Measurements from ENCODE around the gene INHBC. TPM values are rescaled to one million over a fixed set of nuclear protein-coding genes. Genes with fewer than 3 reads are reported as not detected.
"Not testable (repeated sequence)": the region's sequence is repeated elsewhere in the genome, so short reads cannot be mapped to it uniquely, and the experiment has no call there.

The INHBC gene
- total RNA-seq, 1 experiment from 2014 or later, result not detected

GRCh38 chr12:57488402-57489156, 54.0 kb downstream of the INHBC start:
- Histone ChIP-seq H3K4me3 (ENCODE audit: insufficient read depth, low read depth, low read length) (peak overlapping the region; percentile 100), H3K27me3 (ENCODE audit: control insufficient read depth, insufficient read depth, low read length) (no peaks in the 10 kb centered on the region), H3K36me3 (replicated peaks; ENCODE audit: control insufficient read depth, insufficient read depth, low read length) (peaks cover 36% of the 10 kb centered on the region)
- no peak for DNase-seq

DNA sequence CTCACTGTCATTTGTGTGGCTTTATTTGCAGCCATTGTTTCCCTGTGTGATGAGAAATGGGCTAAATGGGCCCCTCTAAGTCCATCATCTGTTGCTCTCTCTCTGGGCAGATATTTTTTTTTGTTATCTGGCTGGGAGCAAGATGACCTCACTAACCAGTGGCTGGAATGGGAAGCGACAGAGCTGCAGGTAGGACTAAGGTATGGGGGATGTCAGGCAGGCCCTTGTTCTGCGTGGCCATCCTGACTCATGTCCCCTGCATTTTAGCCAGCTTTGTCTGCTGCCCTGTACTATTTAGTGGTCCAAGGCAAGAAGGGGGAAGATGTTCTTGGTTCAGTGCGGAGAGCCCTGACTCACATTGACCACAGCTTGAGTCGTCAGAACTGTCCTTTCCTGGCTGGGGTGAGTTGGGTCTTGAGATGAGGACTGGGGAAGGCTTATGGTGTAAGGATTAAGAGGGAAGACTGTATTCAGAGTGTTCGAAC, 54.6 kb downstream of the INHBC start:
- Histone ChIP-seq H3K36me3 (replicated peaks; ENCODE audit: control insufficient read depth, insufficient read depth, low read length) (peaks cover 36% of the 10 kb centered on the region), H3K27me3 (ENCODE audit: control insufficient read depth, insufficient read depth, low read length) (no peaks in the 10 kb centered on the region), H3K4me3 (ENCODE audit: insufficient read depth, low read depth, low read length) (no peak overlapping the region)
- no peak for DNase-seq

DNA sequence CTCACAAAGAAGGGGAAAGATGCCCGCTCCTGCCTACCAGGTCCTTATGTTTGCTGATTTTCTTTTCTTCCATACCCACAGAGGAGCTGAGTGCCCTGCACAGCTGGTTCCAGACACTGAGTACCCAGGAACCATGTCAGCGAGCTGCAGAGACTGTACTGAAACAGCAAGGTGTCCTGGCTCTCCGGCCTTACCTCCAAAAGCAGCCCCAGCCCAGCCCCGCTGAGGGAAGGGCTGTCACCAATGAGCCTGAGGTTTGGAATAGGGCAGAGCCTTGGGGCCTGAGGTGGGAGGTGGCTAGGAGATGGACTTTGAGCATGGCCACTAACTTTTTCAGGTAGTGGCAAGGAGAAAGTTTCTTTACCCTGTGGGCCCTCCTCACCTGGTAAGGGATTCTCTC, 55.5 kb downstream of the INHBC start:
- peaks cover 36% of the 10 kb centered on the region for H3K36me3 ChIP-seq (replicated peaks; ENCODE audit: control insufficient read depth, insufficient read depth, low read length)

GRCh38 chr12:57491393-57492280, 57.1 kb downstream of the INHBC start:
- peaks cover 39% of the 10 kb centered on the region for H3K36me3 ChIP-seq (replicated peaks; ENCODE audit: control insufficient read depth, insufficient read depth, low read length)
- no peak overlapping the region for H3K4me3 ChIP-seq (ENCODE audit: insufficient read depth, low read depth, low read length)
- no peak for DNase-seq
- H3K27me3 ChIP-seq (ENCODE audit: control insufficient read depth, insufficient read depth, low read length), result no peaks in the 10 kb centered on the region

More for the DNA sequence above, 55.5 kb downstream of the INHBC start:
- no peak overlapping the region for H3K4me3 ChIP-seq (ENCODE audit: insufficient read depth, low read depth, low read length)
- no peaks in the 10 kb centered on the region for H3K27me3 ChIP-seq (ENCODE audit: control insufficient read depth, insufficient read depth, low read length)
- no peak for DNase-seq

DNA sequence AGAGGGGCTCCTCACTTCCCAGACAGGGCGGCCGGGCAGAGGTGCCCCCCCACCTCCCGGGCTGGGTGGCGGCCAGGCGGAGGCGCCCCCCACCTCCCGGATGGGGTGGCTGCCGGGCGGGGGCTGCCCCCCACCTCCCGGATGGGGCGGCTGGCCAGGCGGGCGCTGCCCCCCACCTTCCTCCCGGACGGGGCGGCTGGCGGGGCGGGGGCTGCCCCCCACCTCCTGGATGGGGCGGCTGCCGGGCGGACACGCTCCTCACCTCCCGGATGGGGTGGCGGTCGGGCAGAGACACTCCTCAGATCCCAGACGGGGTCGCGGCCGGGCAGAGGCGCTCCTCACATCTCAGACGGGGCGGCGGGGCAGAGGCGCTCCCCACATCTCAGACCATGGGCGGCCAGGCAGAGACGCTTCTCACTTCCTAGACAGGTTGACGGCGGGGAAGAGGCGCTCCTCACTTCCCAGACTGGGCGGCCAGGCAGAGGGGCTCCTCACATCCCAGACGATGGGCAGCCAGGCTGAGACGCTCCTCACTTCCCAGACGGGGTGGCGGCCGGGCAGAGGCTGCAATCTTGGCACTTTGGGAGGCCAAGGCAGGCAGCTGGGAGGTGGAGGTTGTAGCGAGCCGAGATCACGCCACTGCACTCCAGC, 60.6 kb downstream of the INHBC start:
- not testable (repeated sequence) for DNase-seq; H3K4me3 ChIP-seq (ENCODE audit: insufficient read depth, low read depth, low read length); H3K27me3 ChIP-seq (ENCODE audit: control insufficient read depth, insufficient read depth, low read length)
- peaks cover 50% of the 10 kb centered on the region for H3K36me3 ChIP-seq (replicated peaks; ENCODE audit: control insufficient read depth, insufficient read depth, low read length)

DNA sequence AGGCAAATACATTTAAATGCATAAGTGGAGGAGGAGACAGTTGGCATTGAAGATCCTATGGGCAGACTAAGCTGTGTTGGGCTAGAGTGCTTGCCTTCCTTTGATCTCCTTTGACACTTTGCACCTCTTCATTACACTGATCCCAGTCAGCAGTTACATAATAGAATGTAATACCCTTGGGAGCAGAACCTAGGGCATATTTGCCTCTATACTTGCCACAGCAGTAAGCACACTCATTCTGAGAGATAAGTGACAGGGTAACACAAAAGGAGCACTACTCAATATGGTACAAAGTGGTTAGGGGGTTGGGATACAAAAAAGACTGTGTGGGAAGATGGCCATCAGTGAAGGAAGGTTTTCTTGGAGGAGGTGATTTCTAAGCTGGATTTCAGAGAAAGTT, 62.2 kb downstream of the INHBC start:
- no peak for DNase-seq
- Histone ChIP-seq H3K4me3 (ENCODE audit: insufficient read depth, low read depth, low read length) (no peak overlapping the region), H3K27me3 (ENCODE audit: control insufficient read depth, insufficient read depth, low read length) (no peaks in the 10 kb centered on the region), H3K36me3 (replicated peaks; ENCODE audit: control insufficient read depth, insufficient read depth, low read length) (peaks cover 46% of the 10 kb centered on the region)

- no peak for DNase-seq
- no peak overlapping the region for H3K4me3 ChIP-seq (ENCODE audit: insufficient read depth, low read depth, low read length)
- H3K36me3 ChIP-seq (replicated peaks; ENCODE audit: control insufficient read depth, insufficient read depth, low read length), result peaks cover 49% of the 10 kb centered on the region
- H3K27me3 ChIP-seq (ENCODE audit: control insufficient read depth, insufficient read depth, low read length), result no peaks in the 10 kb centered on the region
Measured at GRCh38 chr12:57497223-57498131, 62.9 kb downstream of the INHBC start.

DNA sequence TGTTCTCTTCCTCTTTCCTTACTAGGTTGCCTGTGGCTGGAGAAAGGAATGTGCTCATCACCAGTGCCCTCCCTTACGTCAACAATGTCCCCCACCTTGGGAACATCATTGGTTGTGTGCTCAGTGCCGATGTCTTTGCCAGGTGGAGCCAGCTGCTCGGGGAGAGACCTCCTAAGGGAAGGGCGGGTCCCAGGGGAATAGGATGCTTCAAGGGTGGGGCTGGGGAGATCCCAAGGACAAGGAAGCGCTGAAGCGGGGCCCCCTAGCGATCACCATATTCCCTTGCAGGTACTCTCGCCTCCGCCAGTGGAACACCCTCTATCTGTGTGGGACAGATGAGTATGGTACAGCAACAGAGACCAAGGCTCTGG, 63.5 kb downstream of the INHBC start:
- Histone ChIP-seq H3K36me3 (replicated peaks; ENCODE audit: control insufficient read depth, insufficient read depth, low read length) (peaks cover 45% of the 10 kb centered on the region), H3K27me3 (ENCODE audit: control insufficient read depth, insufficient read depth, low read length) (no peaks in the 10 kb centered on the region), H3K4me3 (ENCODE audit: insufficient read depth, low read depth, low read length) (no peak overlapping the region)
- peak; percentile 60 for DNase-seq

DNA sequence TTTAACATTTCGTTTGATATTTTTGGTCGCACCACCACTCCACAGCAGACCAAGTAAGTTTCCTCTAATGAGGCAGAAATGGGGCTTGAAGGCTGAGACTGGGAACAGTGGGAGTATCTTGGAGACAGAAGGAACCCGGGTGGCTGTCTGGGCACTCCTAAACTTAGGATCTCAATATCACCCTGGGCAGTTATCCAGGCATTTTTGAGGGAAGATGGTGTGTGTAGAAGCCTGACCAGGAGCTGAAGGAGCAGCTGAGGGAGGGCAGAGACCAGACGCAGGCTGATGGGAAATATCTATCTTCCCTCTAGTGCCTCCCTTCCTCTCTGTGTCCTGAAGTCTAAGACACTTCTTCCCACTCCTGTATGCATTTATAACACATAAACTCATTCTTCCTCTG, 64.0 kb downstream of the INHBC start:
- peaks cover 47% of the 10 kb centered on the region for H3K36me3 ChIP-seq (replicated peaks; ENCODE audit: control insufficient read depth, insufficient read depth, low read length)
- no peak for DNase-seq
- H3K4me3 ChIP-seq (ENCODE audit: insufficient read depth, low read depth, low read length), result no peak overlapping the region
- no peaks in the 10 kb centered on the region for H3K27me3 ChIP-seq (ENCODE audit: control insufficient read depth, insufficient read depth, low read length)

DNA sequence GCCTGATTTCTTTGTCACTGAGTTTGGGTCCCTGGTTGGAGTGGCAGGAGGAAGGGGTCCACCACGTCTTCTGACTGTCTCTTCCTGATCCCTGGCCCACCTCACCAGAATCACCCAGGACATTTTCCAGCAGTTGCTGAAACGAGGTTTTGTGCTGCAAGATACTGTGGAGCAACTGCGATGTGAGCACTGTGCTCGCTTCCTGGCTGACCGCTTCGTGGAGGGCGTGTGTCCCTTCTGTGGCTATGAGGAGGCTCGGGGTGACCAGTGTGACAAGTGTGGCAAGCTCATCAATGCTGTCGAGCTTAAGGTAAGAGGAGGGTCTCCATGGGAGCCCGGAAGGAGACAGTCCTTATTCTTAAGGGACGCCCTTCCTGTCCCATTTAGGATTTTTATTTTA, 65.6 kb downstream of the INHBC start:
- no peak for DNase-seq
- peaks cover 60% of the 10 kb centered on the region for H3K36me3 ChIP-seq (replicated peaks; ENCODE audit: control insufficient read depth, insufficient read depth, low read length)
- H3K27me3 ChIP-seq (ENCODE audit: control insufficient read depth, insufficient read depth, low read length), result no peaks in the 10 kb centered on the region
- no peak overlapping the region for H3K4me3 ChIP-seq (ENCODE audit: insufficient read depth, low read depth, low read length)

Other genes with a start within 250 kb of the INHBC start
- gene NXPH4, start 218.0 kb upstream of the INHBC start, total RNA-seq (2014; rRNA removed; shearing (Covaris generic)), result 0.74 and 2.2 TPM in 2 replicates
- 355 and 399 TPM in 2 replicates for gene SHMT2, start 205.1 kb upstream of the INHBC start, total RNA-seq (2014; rRNA removed; shearing (Covaris generic))
- 0.90 and 1.6 TPM in 2 replicates for gene STAC3, start 183.6 kb upstream of the INHBC start, total RNA-seq (2014; rRNA removed; shearing (Covaris generic))
- 26.5 and 34.0 TPM in 2 replicates for gene R3HDM2, start 3.7 kb upstream of the INHBC start, total RNA-seq (2014; rRNA removed; shearing (Covaris generic))
- gene INHBE, start 20.5 kb downstream of the INHBC start, total RNA-seq (2014; rRNA removed; shearing (Covaris generic)), result 9.6 and 10.4 TPM in 2 replicates
- 9.7 and 13.1 TPM in 2 replicates for gene GLI1, start 25.0 kb downstream of the INHBC start, total RNA-seq (2014; rRNA removed; shearing (Covaris generic))
- gene ARHGAP9, start 45.1 kb downstream of the INHBC start, total RNA-seq (2014; rRNA removed; shearing (Covaris generic)), result 2.6 and 6.3 TPM in 2 replicates
- 223 and 297 TPM in 2 replicates for gene MARS1, start 53.3 kb downstream of the INHBC start, total RNA-seq (2014; rRNA removed; shearing (Covaris generic))
- 7.1 and 8.3 TPM in 2 replicates for gene DDIT3, start 85.7 kb downstream of the INHBC start, total RNA-seq (2014; rRNA removed; shearing (Covaris generic))
- 3.8 and 4.2 TPM in 2 replicates for gene MBD6, start 88.0 kb downstream of the INHBC start, total RNA-seq (2014; rRNA removed; shearing (Covaris generic))
- gene DCTN2, start 112.4 kb downstream of the INHBC start, total RNA-seq (2014; rRNA removed; shearing (Covaris generic)), result 98.2 and 125 TPM in 2 replicates
- gene KIF5A, start 115.3 kb downstream of the INHBC start, total RNA-seq (2014; rRNA removed; shearing (Covaris generic)), result 1.0 and 1.3 TPM in 2 replicates
- 26.0 and 26.3 TPM in 2 replicates for gene PIP4K2C, start 156.4 kb downstream of the INHBC start, total RNA-seq (2014; rRNA removed; shearing (Covaris generic))
- gene DTX3, start 170.0 kb downstream of the INHBC start, total RNA-seq (2014; rRNA removed; shearing (Covaris generic)), result 42.9 and 52.9 TPM in 2 replicates
- gene ARHGEF25, start 176.7 kb downstream of the INHBC start, total RNA-seq (2014; rRNA removed; shearing (Covaris generic)), result 8.7 and 19.8 TPM in 2 replicates
- 0.59 and 0.70 TPM in 2 replicates for gene B4GALNT1, start 198.4 kb downstream of the INHBC start, total RNA-seq (2014; rRNA removed; shearing (Covaris generic))

Data from H7 (cell line).